HUES6 (cell line): ENCODE results near the gene SETD1B.
A peak's percentile ranks its signal among the peaks of the same experiment; 100 is the strongest.
"Not testable (repeated sequence)": the region's sequence is repeated elsewhere in the genome, so short reads cannot be mapped to it uniquely, and the experiment has no call there.

Experiments used
- H3K27ac ChIP-seq: 2 replicates; pipeline ENCODE4 v1.7.0; 2013; ENCODE audit warnings: low read depth, mild to moderate bottlenecking, low read length, inconsistent platforms
- H3K27me3 ChIP-seq: 2 replicates; pipeline ENCODE4 v1.6.1; 2013; ENCODE audit warnings: low read length; ENCODE audit not compliant: control insufficient read depth, insufficient read depth
- H3K36me3 ChIP-seq: 2 replicates; pipeline ENCODE4 v1.6.1; 2013; ENCODE audit warnings: low read length; ENCODE audit not compliant: control insufficient read depth, insufficient read depth
- H3K4me1 ChIP-seq: 2 replicates; pipeline ENCODE4 v1.6.1; 2013; ENCODE audit warnings: low read length; ENCODE audit not compliant: control insufficient read depth, insufficient read depth
- H3K4me3 ChIP-seq: 2 replicates; pipeline ENCODE4 v1.5.1; 2013; ENCODE audit warnings: low read depth, low read length
- H3K9ac ChIP-seq: one replicate; pipeline ENCODE4 v1.6.1; 2013; ENCODE audit warnings: mild to moderate bottlenecking, low read length
- H3K9me3 ChIP-seq: 2 replicates; pipeline ENCODE4 v1.6.1; 2013; ENCODE audit warnings: low read depth, low read length; ENCODE audit not compliant: control insufficient read depth, insufficient read depth

Gene SETD1B

GRCh38 chr12:121849665-121850064 lies 45.9 kb downstream of the SETD1B start:
- Histone ChIP-seq H3K36me3 (no peaks in the 10 kb centered on the region), H3K9me3 (no peaks in the 10 kb centered on the region), H3K9ac (no peak overlapping the region), H3K27me3 (no peaks in the 10 kb centered on the region), H3K4me1 (no peaks in the 10 kb centered on the region), H3K27ac (no peak overlapping the region), H3K4me3 (no peak overlapping the region)

DNA sequence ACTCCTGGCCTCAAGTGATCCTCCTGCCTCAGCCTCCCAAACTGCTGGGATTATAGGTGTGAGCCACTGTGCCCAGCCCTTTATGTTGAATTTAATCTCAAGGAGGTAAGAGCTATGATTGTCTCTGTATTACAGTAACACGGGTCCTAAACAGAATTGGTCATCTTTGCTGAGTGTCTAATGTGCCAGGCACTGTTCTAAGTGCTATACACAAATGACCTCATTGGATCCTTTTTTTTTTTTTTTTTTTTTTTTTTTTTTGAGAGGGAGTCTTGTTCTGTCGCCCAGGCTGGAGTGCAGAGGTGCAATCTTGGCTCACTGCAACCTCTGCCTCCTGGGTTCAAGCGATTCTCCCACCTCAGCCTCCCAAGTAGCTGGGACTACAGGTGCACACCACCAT lies 48.6 kb downstream of the SETD1B start:
- not testable (repeated sequence) for H3K4me3 ChIP-seq, H3K9me3 ChIP-seq, H3K9ac ChIP-seq, H3K27me3 ChIP-seq, H3K27ac ChIP-seq, H3K4me1 ChIP-seq, H3K36me3 ChIP-seq

GRCh38 chr12:121857322-121858246 lies 53.8 kb downstream of the SETD1B start:
- peaks cover 38% of the 10 kb centered on the region for H3K4me1 ChIP-seq
- H3K27ac ChIP-seq: no peak overlapping the region; the same call in 1 of the 2 replicates
- H3K4me3 ChIP-seq: no peak overlapping the region
- no peaks in the 10 kb centered on the region for H3K36me3 ChIP-seq
- H3K9me3 ChIP-seq: no peaks in the 10 kb centered on the region
- H3K9ac ChIP-seq: no peak overlapping the region
- no peaks in the 10 kb centered on the region for H3K27me3 ChIP-seq

DNA sequence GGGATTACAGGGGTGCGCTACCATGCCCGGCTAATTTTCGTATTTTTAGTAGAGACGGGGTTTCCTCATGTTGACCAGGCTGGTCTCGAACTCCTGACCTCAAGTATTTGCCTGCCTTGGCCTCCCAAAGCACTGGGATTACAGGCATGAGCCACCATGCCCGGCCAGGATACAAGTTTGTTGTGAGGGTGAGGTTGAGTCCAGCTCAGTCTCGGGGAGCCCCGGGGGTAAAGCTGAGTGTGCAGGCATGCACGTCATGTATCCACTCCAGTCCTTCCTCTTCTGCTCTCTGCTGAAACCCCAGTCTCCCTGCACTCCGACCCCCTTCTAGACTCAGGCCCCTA lies 54.5 kb downstream of the SETD1B start:
- Histone ChIP-seq H3K27me3 (no peaks in the 10 kb centered on the region), H3K9ac (peak overlapping the region; percentile 69), H3K4me1 (peaks cover 38% of the 10 kb centered on the region), H3K9me3 (no peaks in the 10 kb centered on the region), H3K27ac (no peak overlapping the region), H3K36me3 (no peaks in the 10 kb centered on the region), H3K4me3 (no peak overlapping the region)

DNA sequence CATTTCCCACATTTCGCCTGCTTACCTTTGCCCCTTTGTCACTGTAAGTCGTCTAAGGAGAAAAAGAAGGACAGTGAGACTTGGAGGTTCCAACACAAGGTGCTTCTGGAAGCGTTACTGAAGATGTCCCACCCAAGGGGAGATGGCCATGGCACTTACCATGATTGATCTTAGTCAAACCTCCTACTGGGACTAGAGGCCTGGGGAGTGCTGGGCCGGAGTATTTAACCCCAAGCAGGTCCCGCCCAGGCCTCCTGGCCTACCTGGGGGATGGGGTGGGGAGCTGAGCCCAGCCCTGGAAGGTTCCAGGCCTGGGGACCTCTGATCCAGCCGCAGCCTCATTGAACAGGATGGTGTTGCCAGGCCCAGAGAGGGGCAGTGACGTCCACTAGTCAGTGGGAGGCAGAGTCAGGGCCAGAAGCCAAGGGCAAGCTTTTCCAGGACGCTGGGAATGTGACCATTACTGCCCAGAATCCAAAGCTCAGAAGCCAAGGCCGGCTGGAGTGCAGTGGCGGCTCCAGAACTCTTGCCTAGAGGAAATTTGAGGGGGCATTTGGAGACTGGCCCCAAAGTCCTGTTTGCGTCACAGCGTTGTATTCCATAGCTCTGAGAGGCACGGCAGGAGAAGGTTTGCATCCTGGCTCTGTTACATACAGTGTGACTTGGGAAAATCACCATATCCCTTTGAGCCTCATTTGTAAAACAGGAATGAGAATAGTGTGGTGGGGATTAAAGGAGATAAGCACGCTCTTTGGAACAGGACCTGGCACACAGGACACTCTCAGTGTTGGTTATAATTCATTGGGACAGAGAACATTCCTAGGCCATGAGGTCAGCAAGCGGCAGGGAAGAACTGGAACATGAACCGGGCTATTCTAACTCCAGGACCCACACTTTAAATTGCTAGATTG lies 55.1 kb downstream of the SETD1B start, which contains the start of gene HPD:
Gene HPD, minus strand, starts transcription at position 198 of the 911 bp plus-strand sequence. Its CDS starts 36 bp downstream, at position 162.
- H3K9me3 ChIP-seq: no peaks in the 10 kb centered on the region
- peak within 1 kb of the TSS; percentile 5; the same call in 1 of the 2 replicates for H3K4me3 ChIP-seq
- peak within 1 kb of the TSS; percentile 80 for H3K27ac ChIP-seq
- H3K4me1 ChIP-seq: peaks cover 38% of the 10 kb centered on the region
- H3K36me3 ChIP-seq: no peaks in the 10 kb centered on the region
- H3K9ac ChIP-seq: peak within 1 kb of the TSS; percentile 69
- no peaks in the 10 kb centered on the region for H3K27me3 ChIP-seq

DNA sequence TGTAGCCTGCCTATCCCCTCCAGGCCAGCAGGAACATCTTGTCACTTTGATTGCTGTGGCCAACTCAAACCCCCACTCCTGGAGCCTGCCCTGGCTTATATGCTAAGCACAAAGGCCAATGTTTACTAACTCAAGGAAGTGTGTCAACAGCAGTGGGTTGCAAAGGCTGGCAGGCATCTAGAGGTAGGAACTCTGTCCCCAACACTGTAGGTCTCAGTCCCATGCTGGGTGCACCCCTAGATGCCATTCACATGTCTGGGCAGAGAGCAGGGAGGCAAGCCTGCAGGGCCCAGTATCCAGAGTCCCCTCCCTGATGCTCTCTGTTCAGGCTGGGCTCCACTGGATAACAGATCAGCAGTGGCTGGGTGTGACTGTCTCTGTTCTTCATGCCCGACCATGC lies 56.4 kb downstream of the SETD1B start:
- peaks cover 38% of the 10 kb centered on the region for H3K4me1 ChIP-seq
- no peaks in the 10 kb centered on the region for H3K36me3 ChIP-seq
- H3K9ac ChIP-seq: no peak overlapping the region

DNA sequence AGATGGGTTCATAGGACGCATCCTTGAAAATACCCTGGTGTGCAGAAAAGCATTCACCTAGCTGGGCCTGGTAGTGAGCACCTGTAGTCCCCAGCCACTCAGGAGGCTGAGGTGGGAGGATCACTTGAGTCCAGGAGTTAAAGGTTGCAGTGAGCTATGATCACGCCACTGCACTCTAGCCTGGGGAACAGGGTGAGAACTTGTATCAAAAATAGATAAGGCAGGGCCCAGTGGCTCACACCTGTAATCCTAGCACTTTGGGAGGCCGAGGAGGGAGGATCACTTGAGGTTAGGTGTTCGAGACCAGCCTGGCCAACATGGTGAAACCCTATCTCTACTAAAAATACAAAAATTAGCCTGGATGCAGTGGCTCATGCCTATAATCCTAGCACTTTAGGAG lies 56.9 kb downstream of the SETD1B start:
- H3K9ac ChIP-seq: not testable (repeated sequence)

More for the DNA sequence above, 56.4 kb downstream of the SETD1B start:
- Histone ChIP-seq H3K4me3 (no peak overlapping the region), H3K27me3 (no peaks in the 10 kb centered on the region), H3K9me3 (no peaks in the 10 kb centered on the region), H3K27ac (no peak overlapping the region)

GRCh38 chr12:121861636-121862254 lies 57.9 kb downstream of the SETD1B start:
- no peak overlapping the region for H3K27ac ChIP-seq

More for the DNA sequence above, 56.9 kb downstream of the SETD1B start:
- peaks cover 38% of the 10 kb centered on the region for H3K4me1 ChIP-seq
- not testable (repeated sequence) for H3K27me3 ChIP-seq, H3K9me3 ChIP-seq, H3K36me3 ChIP-seq, H3K4me3 ChIP-seq, H3K27ac ChIP-seq

GRCh38 chr12:121866331-121866730 lies 62.5 kb downstream of the SETD1B start:
- Histone ChIP-seq H3K4me1 (peaks cover 8% of the 10 kb centered on the region; the same call in 1 of the 2 replicates), H3K4me3 (no peak overlapping the region), H3K9ac (no peak overlapping the region), H3K9me3 (no peaks in the 10 kb centered on the region), H3K36me3 (no peaks in the 10 kb centered on the region), H3K27me3 (no peaks in the 10 kb centered on the region), H3K27ac (no peak overlapping the region)

More at GRCh38 chr12:121861636-121862254, 57.9 kb downstream of the SETD1B start:
- Histone ChIP-seq H3K9me3 (no peaks in the 10 kb centered on the region), H3K9ac (no peak overlapping the region), H3K4me1 (peaks cover 38% of the 10 kb centered on the region), H3K27me3 (no peaks in the 10 kb centered on the region), H3K36me3 (no peaks in the 10 kb centered on the region), H3K4me3 (no peak overlapping the region)

DNA sequence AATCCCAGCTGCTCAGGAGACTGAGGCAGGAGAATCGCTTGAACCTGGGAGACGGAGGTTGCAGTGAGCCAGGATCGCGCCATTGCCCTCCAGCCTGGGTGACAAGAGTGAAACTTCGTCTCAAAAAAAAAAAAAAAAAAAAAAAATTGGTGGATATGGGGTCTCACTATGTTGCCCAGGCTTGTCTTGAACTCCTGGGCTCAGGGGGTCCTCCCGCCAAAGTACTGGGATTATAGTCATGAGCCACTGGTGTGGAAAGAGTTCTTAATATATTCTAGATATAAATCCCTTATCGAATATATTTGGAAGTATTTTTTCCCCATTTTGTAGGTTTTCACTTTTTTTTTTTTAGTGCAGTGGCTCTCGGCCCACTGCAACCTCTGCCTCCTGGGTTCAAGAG lies 65.4 kb downstream of the SETD1B start:
- H3K4me3 ChIP-seq, H3K27ac ChIP-seq, H3K9ac ChIP-seq, H3K4me1 ChIP-seq, H3K27me3 ChIP-seq, H3K36me3 ChIP-seq, H3K9me3 ChIP-seq: not testable (repeated sequence)
